Measurements from ENCODE around the gene PKP3.

DNA sequence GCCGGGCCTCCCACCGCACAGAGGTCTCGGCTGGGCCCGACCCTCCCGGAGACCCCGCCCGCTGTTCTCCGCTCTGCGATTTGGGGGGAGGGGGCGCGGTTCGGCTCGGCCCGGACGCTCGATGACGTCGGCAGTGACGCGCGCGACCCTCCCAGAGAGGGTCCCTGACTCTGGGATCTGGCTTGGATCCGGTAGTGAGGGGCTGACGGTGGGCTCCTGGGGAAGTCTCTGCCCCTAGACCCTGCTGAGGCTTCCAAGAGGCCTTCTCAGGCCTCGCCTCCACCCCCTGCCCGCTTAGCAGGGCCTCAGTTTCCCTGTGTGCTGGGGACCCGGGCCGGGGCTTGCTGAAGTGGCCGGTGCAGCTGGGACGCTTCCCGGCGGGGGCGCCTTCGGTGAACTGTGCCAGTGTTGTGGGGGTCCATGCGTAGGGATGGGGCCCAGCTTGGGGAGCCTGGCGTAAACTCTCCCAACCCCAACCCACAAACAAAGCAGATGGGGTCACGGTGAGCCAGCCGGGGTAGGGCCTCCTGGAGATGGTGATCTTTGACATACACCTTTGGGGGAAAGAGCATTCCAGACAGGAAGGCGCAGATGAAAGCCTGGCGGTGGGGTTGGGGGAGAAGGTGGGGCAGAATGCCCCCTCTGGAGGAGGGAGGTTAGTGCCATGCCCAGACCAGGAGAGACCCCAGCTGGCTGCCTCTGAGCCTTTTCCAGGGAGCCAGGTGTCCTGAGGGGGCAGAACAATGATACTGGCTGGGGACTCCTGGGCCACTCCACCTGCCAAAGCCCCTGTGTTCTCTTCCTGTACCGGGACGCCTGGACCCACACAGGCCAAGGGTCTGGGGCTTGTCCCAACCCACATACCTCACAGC lies 23.7 kb upstream of the PKP3 start:
- TF ChIP-seq, protein P1, sequence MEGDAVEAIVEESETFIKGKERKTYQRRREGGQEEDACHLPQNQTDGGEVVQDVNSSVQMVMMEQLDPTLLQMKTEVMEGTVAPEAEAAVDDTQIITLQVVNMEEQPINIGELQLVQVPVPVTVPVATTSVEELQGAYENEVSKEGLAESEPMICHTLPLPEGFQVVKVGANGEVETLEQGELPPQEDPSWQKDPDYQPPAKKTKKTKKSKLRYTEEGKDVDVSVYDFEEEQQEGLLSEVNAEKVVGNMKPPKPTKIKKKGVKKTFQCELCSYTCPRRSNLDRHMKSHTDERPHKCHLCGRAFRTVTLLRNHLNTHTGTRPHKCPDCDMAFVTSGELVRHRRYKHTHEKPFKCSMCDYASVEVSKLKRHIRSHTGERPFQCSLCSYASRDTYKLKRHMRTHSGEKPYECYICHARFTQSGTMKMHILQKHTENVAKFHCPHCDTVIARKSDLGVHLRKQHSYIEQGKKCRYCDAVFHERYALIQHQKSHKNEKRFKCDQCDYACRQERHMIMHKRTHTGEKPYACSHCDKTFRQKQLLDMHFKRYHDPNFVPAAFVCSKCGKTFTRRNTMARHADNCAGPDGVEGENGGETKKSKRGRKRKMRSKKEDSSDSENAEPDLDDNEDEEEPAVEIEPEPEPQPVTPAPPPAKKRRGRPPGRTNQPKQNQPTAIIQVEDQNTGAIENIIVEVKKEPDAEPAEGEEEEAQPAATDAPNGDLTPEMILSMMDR (conservative IDR thresholded peaks at IDR 0.05), result no peak
- TF ChIP-seq ZFX (IDR thresholded peaks at IDR 0.05), result no peak
